Fibroblast of pulmonary artery (primary cell): ENCODE measurements around the gene TTC3.

Source experiments
- DNase-seq: peaks from one replicate; pipeline ENCODE4 v3.0.0-alpha.2; 2010; ENCODE audit warnings: low read depth
- H3K4me3 ChIP-seq: replicated peaks from 2 replicates; pipeline ENCODE4 v1.5.1; 2011; ENCODE audit warnings: low read depth, mild to moderate bottlenecking, control low read depth, low read length, moderate library complexity
- TF ChIP-seq, protein P1 (sequence below): IDR thresholded peaks from 2 replicates; pipeline ENCODE4 v1.5.1; 2011; ENCODE audit warnings: mild to moderate bottlenecking, control low read depth, low read length, inconsistent platforms; ENCODE audit errors: missing control alignments

TTC3 gene

DNA sequence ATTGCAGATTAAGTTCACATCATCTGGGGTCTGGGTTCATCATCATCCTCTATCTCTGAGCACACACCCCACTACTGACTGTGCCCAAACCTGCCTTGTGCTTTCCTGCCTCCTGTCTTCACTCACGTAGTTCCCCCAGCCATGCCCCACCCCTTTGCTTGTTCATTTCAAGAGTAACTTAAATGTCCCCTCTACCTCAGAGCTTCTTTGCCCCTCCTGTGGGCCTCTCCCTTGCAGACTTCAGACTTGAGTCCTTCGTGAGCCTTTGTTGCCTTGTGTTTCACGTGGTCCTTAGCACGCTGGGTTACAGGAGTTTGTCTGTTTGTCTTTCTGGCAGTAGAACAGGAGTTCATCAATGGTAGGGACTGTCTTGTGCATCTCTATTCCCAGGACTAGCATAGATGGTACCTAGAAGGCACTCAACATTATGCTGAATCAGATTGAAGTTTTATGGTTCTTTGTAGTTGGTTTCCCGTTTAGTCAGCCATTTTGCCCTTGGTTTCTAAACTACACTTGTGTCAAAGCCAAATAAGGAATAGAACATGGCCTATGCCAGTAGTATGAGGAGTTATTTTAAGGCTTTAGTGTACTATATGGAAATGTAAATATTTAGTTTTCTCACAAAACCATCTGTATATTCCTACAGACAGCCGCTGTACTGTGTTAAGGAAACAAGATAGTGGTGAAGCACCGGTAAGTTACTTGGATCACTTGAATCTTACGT is 86.2 kb downstream of the TTC3 start:
- DNase-seq: no peak
- H3K4me3 ChIP-seq: no peak overlapping the region
- TF ChIP-seq, protein P1, sequence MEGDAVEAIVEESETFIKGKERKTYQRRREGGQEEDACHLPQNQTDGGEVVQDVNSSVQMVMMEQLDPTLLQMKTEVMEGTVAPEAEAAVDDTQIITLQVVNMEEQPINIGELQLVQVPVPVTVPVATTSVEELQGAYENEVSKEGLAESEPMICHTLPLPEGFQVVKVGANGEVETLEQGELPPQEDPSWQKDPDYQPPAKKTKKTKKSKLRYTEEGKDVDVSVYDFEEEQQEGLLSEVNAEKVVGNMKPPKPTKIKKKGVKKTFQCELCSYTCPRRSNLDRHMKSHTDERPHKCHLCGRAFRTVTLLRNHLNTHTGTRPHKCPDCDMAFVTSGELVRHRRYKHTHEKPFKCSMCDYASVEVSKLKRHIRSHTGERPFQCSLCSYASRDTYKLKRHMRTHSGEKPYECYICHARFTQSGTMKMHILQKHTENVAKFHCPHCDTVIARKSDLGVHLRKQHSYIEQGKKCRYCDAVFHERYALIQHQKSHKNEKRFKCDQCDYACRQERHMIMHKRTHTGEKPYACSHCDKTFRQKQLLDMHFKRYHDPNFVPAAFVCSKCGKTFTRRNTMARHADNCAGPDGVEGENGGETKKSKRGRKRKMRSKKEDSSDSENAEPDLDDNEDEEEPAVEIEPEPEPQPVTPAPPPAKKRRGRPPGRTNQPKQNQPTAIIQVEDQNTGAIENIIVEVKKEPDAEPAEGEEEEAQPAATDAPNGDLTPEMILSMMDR: no peak

DNA sequence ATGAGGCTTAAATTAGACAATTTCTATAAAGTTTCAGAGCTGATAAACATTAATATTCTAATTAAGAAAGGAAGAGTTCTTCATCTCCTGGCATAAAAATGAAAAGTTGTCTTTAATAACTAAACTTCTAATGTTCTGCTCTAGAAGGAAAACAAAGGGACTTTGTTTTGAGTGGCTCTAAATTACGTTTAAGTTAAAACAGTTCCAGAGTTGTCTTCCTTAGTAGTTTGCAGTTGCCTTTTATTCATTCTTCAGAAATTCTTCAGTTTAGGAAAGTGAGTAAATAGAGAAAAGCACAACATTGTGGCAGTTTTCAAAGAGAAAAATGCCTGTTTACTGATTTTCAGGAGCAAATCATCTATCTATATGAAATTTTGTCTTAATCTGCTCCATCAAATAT is 86.9 kb downstream of the TTC3 start:
- DNase-seq: no peak
- TF ChIP-seq, protein P1: no peak

DNA sequence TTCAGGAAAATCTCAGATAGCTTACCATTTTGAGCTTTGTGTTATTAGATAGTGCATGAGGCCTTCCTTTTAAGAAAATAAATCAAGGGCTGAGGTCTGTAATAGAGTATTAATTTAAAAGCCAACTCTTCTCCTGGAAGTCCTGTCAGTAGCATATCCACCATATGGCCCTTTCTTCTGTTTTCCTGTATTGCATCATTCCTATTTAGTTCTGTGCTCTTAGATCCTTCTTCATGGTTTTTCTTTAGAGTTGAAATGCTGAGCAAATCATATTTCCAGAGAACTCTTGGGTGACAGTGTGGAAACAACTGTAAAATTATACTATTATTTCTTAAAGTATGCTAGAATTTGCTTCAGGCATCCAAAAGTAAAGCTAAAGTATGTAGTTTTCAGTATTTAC is 91.7 kb downstream of the TTC3 start:
- TF ChIP-seq, protein P1: no peak
- H3K4me3 ChIP-seq: no peak overlapping the region
- DNase-seq: peak; percentile 61

More for the DNA sequence above, 86.9 kb downstream of the TTC3 start:
- H3K4me3 ChIP-seq: no peak overlapping the region

GRCh38 chr21:37165586-37165985 is 92.5 kb downstream of the TTC3 start:
- DNase-seq: no peak
- no peak overlapping the region for H3K4me3 ChIP-seq
- TF ChIP-seq, protein P1: no peak

DNA sequence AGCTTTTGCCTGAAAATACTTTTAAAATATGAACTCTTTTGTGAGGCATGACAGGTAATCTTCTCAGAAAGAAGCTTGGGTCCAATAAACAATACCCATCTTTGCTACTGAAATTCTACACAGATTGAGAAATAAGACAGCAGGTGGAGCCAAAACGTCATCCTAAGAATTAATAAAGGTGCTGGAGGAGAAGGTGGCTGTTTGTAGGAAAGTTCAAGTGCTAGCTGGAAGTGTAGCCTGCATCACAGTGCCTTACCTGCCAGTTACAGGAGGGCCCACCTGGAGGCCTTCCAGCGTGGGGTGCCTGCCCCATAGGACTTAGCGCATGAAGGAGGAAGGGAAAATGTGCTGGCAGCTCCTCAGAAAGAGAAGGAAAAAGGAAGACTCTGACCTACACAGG is 93.7 kb downstream of the TTC3 start:
- peak; percentile 28 for DNase-seq
- H3K4me3 ChIP-seq: no peak overlapping the region
- TF ChIP-seq, protein P1: no peak

GRCh38 chr21:37168666-37169065 is 95.6 kb downstream of the TTC3 start:
- H3K4me3 ChIP-seq: no peak overlapping the region
- TF ChIP-seq, protein P1: no peak
- no peak for DNase-seq

- no peak for DNase-seq
- no peak overlapping the region for H3K4me3 ChIP-seq
- TF ChIP-seq, protein P1: no peak
Observed at GRCh38 chr21:37172646-37173045, 99.6 kb downstream of the TTC3 start.
